Activated T-cell treated with anti-CD3 and anti-CD28 coated beads, Interleukin-2, amount 50 U/mL, for 4 hours (primary cell): ENCODE measurements around the gene SYNE2. TPM values are rescaled to one million over a fixed set of nuclear protein-coding genes. Genes with fewer than 3 reads are reported as not detected.

Source experiments
- ATAC-seq, 2 donors: fragments of 200-7000 bp; cut with Tn5 transposase; one replicate each; pipeline ENCODE4 v1.10.0; 2021
- DNase-seq: peaks from one replicate; pipeline ENCODE4 v3.0.0-alpha.2; 2020
- H3K27me3 Mint-ChIP-seq: one replicate; pipeline ENCODE4 v1.8.0; 2021; ENCODE audit warnings: low read depth, mixed read lengths
- H3K36me3 Mint-ChIP-seq: one replicate; pipeline ENCODE4 v1.8.0; 2022; ENCODE audit warnings: mixed read lengths; ENCODE audit not compliant: insufficient read depth
- H3K4me1 Mint-ChIP-seq: one replicate; pipeline ENCODE4 v1.8.0; 2021; ENCODE audit warnings: low read depth, mixed read lengths
- H3K4me3 Mint-ChIP-seq: one replicate; pipeline ENCODE4 v1.8.0; 2021; ENCODE audit warnings: mild to moderate bottlenecking, moderate library complexity, mixed read lengths
- H3K9me3 Mint-ChIP-seq: one replicate; pipeline ENCODE4 v1.8.0; 2021; ENCODE audit warnings: mixed read lengths
- total RNA-seq, 3 donors: library from RNA; stranded (reverse); gene quantifications; one replicate each; pipeline ENCODE4 v1.2.1, GENCODE V29; 2021

The SYNE2 gene
- total RNA-seq, 3 donors from 2014 or later: 6.9 to 11.5 (median 8.6) TPM

- Mint-ChIP-seq H3K9me3 (no peaks in the 10 kb centered on the region), H3K4me3 (no peak overlapping the region), H3K4me1 (peaks cover 2% of the 10 kb centered on the region), H3K27me3 (no peaks in the 10 kb centered on the region), H3K36me3 (peaks cover 31% of the 10 kb centered on the region)
- no peak for DNase-seq
- ATAC-seq: peak; percentile 46 to 51
Observed at GRCh38 chr14:64119500-64119899, 266.7 kb downstream of the SYNE2 start.

GRCh38 chr14:64119980-64120379 is 267.2 kb downstream of the SYNE2 start:
- Mint-ChIP-seq H3K27me3 (no peaks in the 10 kb centered on the region), H3K4me1 (peaks cover 2% of the 10 kb centered on the region), H3K9me3 (no peaks in the 10 kb centered on the region), H3K36me3 (peaks cover 30% of the 10 kb centered on the region), H3K4me3 (no peak overlapping the region)
- no peak for DNase-seq
- ATAC-seq: no peak

- peaks cover 2% of the 10 kb centered on the region for H3K4me1 Mint-ChIP-seq
- no peak overlapping the region for H3K4me3 Mint-ChIP-seq
- DNase-seq: no peak
- H3K9me3 Mint-ChIP-seq: no peaks in the 10 kb centered on the region
- peak; percentile 48 to 64 for ATAC-seq
- no peaks in the 10 kb centered on the region for H3K27me3 Mint-ChIP-seq
- H3K36me3 Mint-ChIP-seq: peaks cover 33% of the 10 kb centered on the region
Observed at GRCh38 chr14:64123241-64123822, 270.5 kb downstream of the SYNE2 start.

DNA sequence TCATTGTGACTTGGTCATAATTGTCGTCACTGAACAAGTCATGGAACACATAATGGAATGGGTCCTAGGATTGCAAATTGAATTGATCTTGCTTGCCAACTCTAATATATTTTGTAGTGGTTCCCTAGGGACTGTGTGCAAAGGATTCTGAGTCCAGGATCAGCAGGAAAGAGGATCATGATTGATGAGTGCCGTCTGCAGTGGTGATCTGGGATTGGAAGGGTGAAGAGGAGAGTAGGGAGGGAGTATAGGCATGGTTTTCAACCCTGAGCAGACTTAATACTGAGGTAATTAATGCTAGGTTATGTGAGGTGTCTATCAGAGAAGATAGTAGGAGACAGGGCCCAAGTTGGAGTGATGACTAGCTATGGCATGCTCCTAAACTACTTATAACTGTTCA is 272.5 kb downstream of the SYNE2 start:
- Mint-ChIP-seq H3K4me3 (no peak overlapping the region), H3K27me3 (no peaks in the 10 kb centered on the region), H3K36me3 (peaks cover 35% of the 10 kb centered on the region), H3K9me3 (no peaks in the 10 kb centered on the region), H3K4me1 (peaks cover 2% of the 10 kb centered on the region)
- DNase-seq (no peak), ATAC-seq (no peak)

DNA sequence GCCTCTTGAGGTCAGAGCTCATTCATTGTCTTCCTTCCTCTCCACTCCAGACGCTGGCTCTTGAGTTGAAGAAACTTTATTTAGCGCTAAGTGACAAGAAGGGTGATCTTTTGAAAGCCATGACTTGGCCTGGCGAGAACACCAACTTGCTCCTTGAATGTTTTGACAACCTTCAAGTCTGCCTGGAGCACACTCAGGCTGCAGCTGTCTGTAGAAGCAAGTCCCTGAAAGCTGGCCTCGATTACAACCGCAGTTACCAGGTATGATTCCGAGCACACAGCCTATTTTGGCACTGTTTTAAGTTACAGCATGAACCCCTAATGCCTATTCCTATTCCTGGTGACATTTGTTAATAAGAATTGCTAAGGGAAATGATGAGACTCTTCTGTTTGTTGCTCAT is 273.7 kb downstream of the SYNE2 start:
- Mint-ChIP-seq H3K4me1 (peaks cover 2% of the 10 kb centered on the region), H3K36me3 (peaks cover 42% of the 10 kb centered on the region), H3K27me3 (no peaks in the 10 kb centered on the region), H3K4me3 (no peak overlapping the region), H3K9me3 (no peaks in the 10 kb centered on the region)
- no peak for ATAC-seq
- no peak for DNase-seq

DNA sequence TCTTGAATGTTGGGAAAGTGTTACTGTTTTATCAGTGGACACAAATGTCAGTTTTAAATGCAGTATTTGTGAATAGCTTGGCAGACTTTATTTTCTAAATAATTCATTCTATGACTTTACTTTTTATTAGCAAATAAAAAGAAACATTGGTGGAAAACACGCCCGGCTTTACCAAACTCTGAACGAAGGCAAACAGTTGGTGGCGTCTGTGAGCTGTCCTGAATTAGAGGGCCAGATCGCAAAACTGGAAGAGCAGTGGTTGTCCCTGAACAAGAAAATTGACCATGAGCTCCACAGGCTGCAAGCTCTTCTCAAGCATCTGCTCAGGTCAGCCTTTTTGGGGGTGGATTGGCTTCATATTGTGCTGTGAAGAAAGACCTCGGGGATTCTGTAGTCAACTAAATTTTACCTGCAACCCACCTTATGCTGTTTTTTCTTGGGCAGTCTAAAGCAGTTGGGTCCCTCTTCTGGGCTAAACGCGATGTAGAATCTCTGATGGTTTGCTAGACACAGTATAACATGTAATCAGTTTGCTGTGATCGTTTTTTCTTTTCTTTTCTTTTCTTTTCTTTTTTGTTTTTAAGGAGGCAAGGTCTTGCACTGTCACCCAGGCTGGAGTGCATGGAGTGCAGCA is 285.0 kb downstream of the SYNE2 start:
- Mint-ChIP-seq H3K36me3 (peaks cover 36% of the 10 kb centered on the region), H3K4me3 (no peak overlapping the region), H3K27me3 (no peaks in the 10 kb centered on the region), H3K4me1 (no peaks in the 10 kb centered on the region), H3K9me3 (no peaks in the 10 kb centered on the region)
- DNase-seq (no peak), ATAC-seq (no peak)

- no peak for ATAC-seq
- Mint-ChIP-seq H3K27me3 (no peaks in the 10 kb centered on the region), H3K4me1 (no peaks in the 10 kb centered on the region), H3K4me3 (no peak overlapping the region), H3K36me3 (peaks cover 46% of the 10 kb centered on the region), H3K9me3 (no peaks in the 10 kb centered on the region)
- no peak for DNase-seq
Observed at GRCh38 chr14:64147126-64147790, 294.5 kb downstream of the SYNE2 start.

DNA sequence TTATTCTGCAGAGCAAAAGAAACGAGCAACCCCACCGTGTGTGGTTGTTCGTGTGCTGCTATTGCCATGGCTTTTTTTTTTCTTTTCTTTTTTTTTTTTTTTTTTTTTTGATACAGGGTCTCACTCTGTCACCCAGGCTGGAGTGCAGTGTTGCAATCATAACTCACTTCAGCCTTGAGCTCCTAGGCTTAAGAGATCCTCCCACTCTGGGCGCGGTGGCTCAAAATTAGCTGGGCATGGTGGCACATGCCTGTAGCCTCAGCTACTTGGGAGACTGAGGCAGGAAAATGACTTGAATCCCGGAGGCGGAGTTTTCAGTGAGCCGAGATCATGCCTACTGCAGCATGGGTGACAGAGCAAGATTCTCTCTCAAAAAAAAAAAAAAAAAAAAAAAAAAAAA is 297.1 kb downstream of the SYNE2 start:
- H3K4me3 Mint-ChIP-seq: no peak overlapping the region
- peaks cover 47% of the 10 kb centered on the region for H3K36me3 Mint-ChIP-seq
- no peaks in the 10 kb centered on the region for H3K4me1 Mint-ChIP-seq
- ATAC-seq (no peak), DNase-seq (no peak)
- H3K9me3 Mint-ChIP-seq: no peaks in the 10 kb centered on the region
- no peaks in the 10 kb centered on the region for H3K27me3 Mint-ChIP-seq

DNA sequence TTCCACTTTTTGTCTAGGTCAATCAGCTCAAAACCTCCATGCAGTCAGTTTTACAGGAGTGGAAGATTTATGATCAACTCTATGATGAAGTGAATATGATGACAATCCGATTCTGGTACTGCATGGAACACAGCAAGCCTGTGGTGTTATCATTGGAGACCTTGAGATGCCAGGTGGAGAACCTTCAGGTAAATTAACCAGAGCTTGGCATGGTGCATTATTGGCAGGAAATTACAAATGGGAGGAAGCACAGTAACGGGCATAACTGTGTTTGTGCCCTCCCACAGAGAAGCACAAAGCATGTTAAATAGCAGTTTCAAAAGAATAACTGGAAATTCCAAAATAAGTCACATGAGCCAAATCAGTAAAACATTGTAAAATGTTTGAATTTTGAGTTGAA is 305.8 kb downstream of the SYNE2 start:
- ATAC-seq (no peak), DNase-seq (no peak)
- no peaks in the 10 kb centered on the region for H3K27me3 Mint-ChIP-seq
- no peak overlapping the region for H3K4me3 Mint-ChIP-seq
- no peaks in the 10 kb centered on the region for H3K4me1 Mint-ChIP-seq
- peaks cover 47% of the 10 kb centered on the region for H3K36me3 Mint-ChIP-seq
- no peaks in the 10 kb centered on the region for H3K9me3 Mint-ChIP-seq

- H3K4me3 Mint-ChIP-seq: no peak overlapping the region
- no peaks in the 10 kb centered on the region for H3K27me3 Mint-ChIP-seq
- H3K9me3 Mint-ChIP-seq: no peaks in the 10 kb centered on the region
- H3K36me3 Mint-ChIP-seq: peaks cover 48% of the 10 kb centered on the region
- no peak for ATAC-seq
- no peaks in the 10 kb centered on the region for H3K4me1 Mint-ChIP-seq
- no peak for DNase-seq
Observed at GRCh38 chr14:64159588-64159987, 306.8 kb downstream of the SYNE2 start.

- Mint-ChIP-seq H3K36me3 (peaks cover 25% of the 10 kb centered on the region), H3K27me3 (no peaks in the 10 kb centered on the region)
- ATAC-seq: no peak
Observed at GRCh38 chr14:64170181-64170580, 317.4 kb downstream of the SYNE2 start.

GRCh38 chr14:64174922-64175782 is 322.3 kb downstream of the SYNE2 start:
- H3K4me1 Mint-ChIP-seq: peaks cover 18% of the 10 kb centered on the region
- peaks cover 45% of the 10 kb centered on the region for H3K36me3 Mint-ChIP-seq
- no peak overlapping the region for H3K4me3 Mint-ChIP-seq
- DNase-seq: no peak
- H3K9me3 Mint-ChIP-seq: no peaks in the 10 kb centered on the region
- peak; percentile 65 to 83 for ATAC-seq
- no peaks in the 10 kb centered on the region for H3K27me3 Mint-ChIP-seq

More at GRCh38 chr14:64170181-64170580, 317.4 kb downstream of the SYNE2 start:
- H3K4me1 Mint-ChIP-seq: peaks cover 4% of the 10 kb centered on the region
- DNase-seq: no peak
- H3K4me3 Mint-ChIP-seq: no peak overlapping the region
- no peaks in the 10 kb centered on the region for H3K9me3 Mint-ChIP-seq

GRCh38 chr14:64176330-64176729 is 323.5 kb downstream of the SYNE2 start:
- Mint-ChIP-seq H3K9me3 (no peaks in the 10 kb centered on the region), H3K36me3 (peaks cover 46% of the 10 kb centered on the region), H3K4me3 (no peak overlapping the region)

DNA sequence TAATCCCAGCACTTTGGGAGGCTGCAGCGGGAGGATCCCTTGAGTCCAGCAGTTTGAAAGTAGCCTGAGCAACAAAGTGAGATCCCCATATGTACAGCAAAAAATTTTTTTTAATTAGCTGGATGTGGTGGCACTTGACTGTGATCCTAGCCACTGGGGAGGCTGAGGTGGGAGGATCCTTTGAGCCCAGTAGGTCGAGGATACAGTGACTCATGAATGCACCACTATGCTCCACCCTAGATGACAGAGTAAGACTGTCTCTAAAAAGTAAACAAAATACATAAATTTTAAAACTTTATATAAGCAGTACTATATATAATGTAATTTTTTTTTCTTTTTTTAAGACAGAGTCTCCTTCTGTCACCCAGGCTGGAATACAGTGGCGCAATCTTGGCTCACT is 326.0 kb downstream of the SYNE2 start:
- ATAC-seq (no peak), DNase-seq (no peak)
- H3K4me1 Mint-ChIP-seq: peaks cover 18% of the 10 kb centered on the region
- H3K9me3 Mint-ChIP-seq: no peaks in the 10 kb centered on the region
- H3K4me3 Mint-ChIP-seq: no peak overlapping the region
- H3K36me3 Mint-ChIP-seq: peaks cover 44% of the 10 kb centered on the region
- no peaks in the 10 kb centered on the region for H3K27me3 Mint-ChIP-seq

More at GRCh38 chr14:64176330-64176729, 323.5 kb downstream of the SYNE2 start:
- DNase-seq (no peak), ATAC-seq (no peak)
- H3K4me1 Mint-ChIP-seq: peaks cover 18% of the 10 kb centered on the region
- H3K27me3 Mint-ChIP-seq: no peaks in the 10 kb centered on the region
